HG02798 (cell line): Measurements from ENCODE around the gene DYRK2.
"Not testable (repeated sequence)": the region's sequence is repeated elsewhere in the genome, so short reads cannot be mapped to it uniquely, and the experiment has no call there.

Experiments
- ATAC-seq: cut with Tn5 transposase; IDR thresholded peaks from one replicate; pipeline ENCODE4 v1.9.1; 2021; ENCODE audit warnings: mild to moderate bottlenecking; ENCODE audit not compliant: unreplicated experiment, poor library complexity

The DYRK2 gene

GRCh38 chr12:67669217-67669933, 20.8 kb downstream of the DYRK2 start:
- ATAC-seq, result no peak

- no peak for ATAC-seq
These were observed 21.5 kb downstream of the DYRK2 start for GRCh38 chr12:67669934-67670631.

GRCh38 chr12:67671419-67671818, 22.9 kb downstream of the DYRK2 start:
- ATAC-seq, result no peak

GRCh38 chr12:67671892-67672291, 23.3 kb downstream of the DYRK2 start:
- no peak for ATAC-seq

GRCh38 chr12:67672507-67672906, 24.0 kb downstream of the DYRK2 start:
- ATAC-seq, result not testable (repeated sequence)

GRCh38 chr12:67673509-67673908, 25.0 kb downstream of the DYRK2 start:
- not testable (repeated sequence) for ATAC-seq

- ATAC-seq, result no peak
These were observed 25.9 kb downstream of the DYRK2 start for GRCh38 chr12:67674417-67674816.

- no peak for ATAC-seq
These were observed 28.1 kb downstream of the DYRK2 start for GRCh38 chr12:67676624-67677023.

GRCh38 chr12:67677166-67677565, 28.6 kb downstream of the DYRK2 start:
- ATAC-seq, result no peak

- no peak for ATAC-seq
These were observed 32.7 kb downstream of the DYRK2 start for GRCh38 chr12:67681105-67681778.

GRCh38 chr12:67681941-67682620, 33.5 kb downstream of the DYRK2 start:
- ATAC-seq, result no peak

GRCh38 chr12:67689385-67689784, 40.8 kb downstream of the DYRK2 start:
- no peak for ATAC-seq

GRCh38 chr12:67690656-67691055, 42.1 kb downstream of the DYRK2 start:
- no peak for ATAC-seq

- no peak for ATAC-seq
These were observed 42.7 kb downstream of the DYRK2 start for GRCh38 chr12:67691220-67691619.

GRCh38 chr12:67692135-67692534, 43.6 kb downstream of the DYRK2 start:
- ATAC-seq, result no peak

GRCh38 chr12:67692966-67693365, 44.4 kb downstream of the DYRK2 start:
- no peak for ATAC-seq

- no peak for ATAC-seq
These were observed 45.3 kb downstream of the DYRK2 start for GRCh38 chr12:67693894-67694293.

GRCh38 chr12:67694306-67694900, 45.9 kb downstream of the DYRK2 start:
- no peak for ATAC-seq

GRCh38 chr12:67695974-67696373, 47.4 kb downstream of the DYRK2 start:
- ATAC-seq, result no peak

GRCh38 chr12:67697443-67697842, 48.9 kb downstream of the DYRK2 start:
- ATAC-seq, result no peak
